ENCODE data around the gene TMEM212. TPM values are rescaled to one million over a fixed set of nuclear protein-coding genes. Genes with fewer than 3 reads are reported as not detected.

Gene TMEM212
- total and polyA plus RNA-seq, 2 of the 13 experiments (the other 11 are each of a cell fraction or from before 2014, with no cell fraction given): not detected

GRCh38 chr3:171821044-171821443, 22.1 kb upstream of the TMEM212 start:
- no peak for ATAC-seq
- Histone ChIP-seq H3K27me3 (ENCODE audit: control insufficient read depth in 1 of 2, insufficient read depth in 2 of 2, low read length in 2 of 2) (no peaks in the 10 kb centered on the region), H3K79me2 (ENCODE audit: insufficient read depth, low read length) (no peaks in the 10 kb centered on the region), H3K36me3 (replicated peaks in 1 of 2; ENCODE audit: control insufficient read depth in 1 of 2, insufficient read depth in 2 of 2, low read length in 2 of 2) (no peaks in the 10 kb centered on the region), H3K4me3 (replicated peaks in 1 of 3; ENCODE audit: insufficient read depth in 1 of 3, low read depth in 2 of 3, low read length in 3 of 3) (no peak overlapping the region), H3K4me2 (ENCODE audit: low read depth, low read length) (no peak overlapping the region), H3K9ac (ENCODE audit: insufficient read depth, low read depth, low read length) (no peak overlapping the region), H3K4me1 (ENCODE audit: insufficient read depth, low read length) (peaks cover 65% of the 10 kb centered on the region), H3K27ac (ENCODE audit: extremely low read length, insufficient read depth, low read length) (no peak overlapping the region), H4K20me1 (ENCODE audit: insufficient read depth, low read length) (no peaks in the 10 kb centered on the region), H2AFZ (ENCODE audit: low read length) (no peak overlapping the region), H3K9me3 (ENCODE audit: low read length) (no peaks in the 10 kb centered on the region)
- BruUV-seq (replicated peaks): no TSS peak
- FAIRE-seq: no peak
- 95% methylated on average over 3 of the region's 3 CpGs for WGBS (ENCODE audit: low lambda C conversion rate)
- ChIA-PET POLR2A (no interaction called here), CTCF (ENCODE audit: low intra/inter-chr PET ratio, low total read pairs) (no interaction called here)
- TF ChIP-seq ZSCAN31 (CRISPR knock-in tag; IDR thresholded peaks at IDR 0.05; ENCODE audit: low read depth) (no peak), POLR2AphosphoS2 (IDR thresholded peaks at IDR 0.05; ENCODE audit: low read depth, low read length) (no peak), TARDBP (CRISPR knock-in tag; IDR thresholded peaks at IDR 0.05) (no peak), SP2 (CRISPR knock-in tag; IDR thresholded peaks at IDR 0.05) (no peak), HHEX (CRISPR knock-in tag; IDR thresholded peaks at IDR 0.05) (no peak), NCOA1 (CRISPR knock-in tag; IDR thresholded peaks at IDR 0.05) (no peak)
- in situ Hi-C loops (cut with HindIII; ENCODE audit: extremely low pct_ligation_motif_present, low pct_unique_long_range_greater_than_20kb) (no loop called here), intact Hi-C loops (cut with micrococcal nuclease; ENCODE audit: unreplicated experiment) (no loop called here)
- no peak for DNase-seq (ENCODE audit: low spot score)

GRCh38 chr3:171821778-171822358, 21.3 kb upstream of the TMEM212 start:
- FAIRE-seq (no peak), ATAC-seq (no peak), DNase-seq (ENCODE audit: low spot score) (no peak)
- CTCF ChIA-PET (ENCODE audit: low intra/inter-chr PET ratio, low total read pairs): no interaction called here
- Histone ChIP-seq H3K4me2 (ENCODE audit: low read depth, low read length) (0 out of 2 replicates have a peak overlapping the region, but pooled peaks have one; percentile 55), H3K9ac (ENCODE audit: insufficient read depth, low read depth, low read length) (no peak overlapping the region), H3K27me3 (ENCODE audit: control insufficient read depth in 1 of 2, insufficient read depth in 2 of 2, low read length in 2 of 2) (no peaks in the 10 kb centered on the region), H4K20me1 (ENCODE audit: insufficient read depth, low read length) (no peaks in the 10 kb centered on the region), H3K4me1 (ENCODE audit: insufficient read depth, low read length) (peaks cover 70% of the 10 kb centered on the region), H3K36me3 (replicated peaks in 1 of 2; ENCODE audit: control insufficient read depth in 1 of 2, insufficient read depth in 2 of 2, low read length in 2 of 2) (no peaks in the 10 kb centered on the region), H3K79me2 (ENCODE audit: insufficient read depth, low read length) (no peaks in the 10 kb centered on the region), H2AFZ (ENCODE audit: low read length) (no peak overlapping the region), H3K27ac (ENCODE audit: extremely low read length, insufficient read depth, low read length) (peak overlapping the region; percentile 54), H3K4me3 (replicated peaks in 1 of 3; ENCODE audit: insufficient read depth in 1 of 3, low read depth in 2 of 3, low read length in 3 of 3) (no peak overlapping the region), H3K9me3 (ENCODE audit: low read length) (no peaks in the 10 kb centered on the region)
- in situ Hi-C loops (cut with HindIII; ENCODE audit: extremely low pct_ligation_motif_present, low pct_unique_long_range_greater_than_20kb) (no loop called here), intact Hi-C loops (cut with micrococcal nuclease; ENCODE audit: unreplicated experiment) (no loop called here)
- TF ChIP-seq ZNF552 (CRISPR knock-in tag; IDR thresholded peaks at IDR 0.05; ENCODE audit: borderline replicate concordance): no peak
- no peak for TF ChIP-seq ZSCAN31 (CRISPR knock-in tag; IDR thresholded peaks at IDR 0.05; ENCODE audit: low read depth)
- 0 out of 2 replicates have a peak, but pooled peaks have one; percentile 28 for TF ChIP-seq TARDBP (CRISPR knock-in tag; IDR thresholded peaks at IDR 0.05)
- peak; percentile 83 for TF ChIP-seq ZNF652 (CRISPR knock-in tag; IDR thresholded peaks at IDR 0.05; ENCODE audit: borderline replicate concordance, low read depth)
- POLR2A ChIA-PET: interaction anchor here (1.0 to 4.1 kb wide), 6 partner anchors 8 to 220 kb away, joined by 3 to 59 read pairs (median 9); partner anchors contain the start of gene PLD1
- 50% methylated on average over 2 of the region's 2 CpGs for WGBS (ENCODE audit: low lambda C conversion rate)
- no TSS peak for BruUV-seq (replicated peaks)

Data from HepG2 (cell line).